ENCODE results near the gene LRRC8D. TPM values are rescaled to one million over a fixed set of nuclear protein-coding genes. Genes with fewer than 3 reads are reported as not detected.
A peak's percentile ranks its signal among the peaks of the same experiment; 100 is the strongest.

LRRC8D gene
- total RNA-seq, 2 donors from 2014 or later, result 8.5 to 49.6 TPM

- peak; percentile 8 for DNase-seq (ENCODE audit: low spot score)
- Histone ChIP-seq H3K27ac (peak overlapping the region; percentile 60 to 62), H3K9me3 (no peaks in the 10 kb centered on the region), H3K36me3 (no peaks in the 10 kb centered on the region), H3K4me1 (replicated peaks) (peaks cover 4% of the 10 kb centered on the region), H3K4me3 (peak overlapping the region; percentile 81 to 83), H3K27me3 (replicated peaks; ENCODE audit: insufficient read depth) (no peaks in the 10 kb centered on the region)
- intact Hi-C loops (cut with DNase I), result no loop called here
- WGBS, result under 1% methylated on average over 38 of the region's 73 CpGs
- TF ChIP-seq POLR2AphosphoS5 (IDR thresholded peaks at IDR 0.05), result no peak
- TF ChIP-seq, protein P1, sequence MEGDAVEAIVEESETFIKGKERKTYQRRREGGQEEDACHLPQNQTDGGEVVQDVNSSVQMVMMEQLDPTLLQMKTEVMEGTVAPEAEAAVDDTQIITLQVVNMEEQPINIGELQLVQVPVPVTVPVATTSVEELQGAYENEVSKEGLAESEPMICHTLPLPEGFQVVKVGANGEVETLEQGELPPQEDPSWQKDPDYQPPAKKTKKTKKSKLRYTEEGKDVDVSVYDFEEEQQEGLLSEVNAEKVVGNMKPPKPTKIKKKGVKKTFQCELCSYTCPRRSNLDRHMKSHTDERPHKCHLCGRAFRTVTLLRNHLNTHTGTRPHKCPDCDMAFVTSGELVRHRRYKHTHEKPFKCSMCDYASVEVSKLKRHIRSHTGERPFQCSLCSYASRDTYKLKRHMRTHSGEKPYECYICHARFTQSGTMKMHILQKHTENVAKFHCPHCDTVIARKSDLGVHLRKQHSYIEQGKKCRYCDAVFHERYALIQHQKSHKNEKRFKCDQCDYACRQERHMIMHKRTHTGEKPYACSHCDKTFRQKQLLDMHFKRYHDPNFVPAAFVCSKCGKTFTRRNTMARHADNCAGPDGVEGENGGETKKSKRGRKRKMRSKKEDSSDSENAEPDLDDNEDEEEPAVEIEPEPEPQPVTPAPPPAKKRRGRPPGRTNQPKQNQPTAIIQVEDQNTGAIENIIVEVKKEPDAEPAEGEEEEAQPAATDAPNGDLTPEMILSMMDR (IDR thresholded peaks at IDR 0.05), result peak in 1 of 4 experiments; percentile 4
These were observed 683 bp downstream of the LRRC8D start for GRCh38 chr1:89821322-89822108.

DNA sequence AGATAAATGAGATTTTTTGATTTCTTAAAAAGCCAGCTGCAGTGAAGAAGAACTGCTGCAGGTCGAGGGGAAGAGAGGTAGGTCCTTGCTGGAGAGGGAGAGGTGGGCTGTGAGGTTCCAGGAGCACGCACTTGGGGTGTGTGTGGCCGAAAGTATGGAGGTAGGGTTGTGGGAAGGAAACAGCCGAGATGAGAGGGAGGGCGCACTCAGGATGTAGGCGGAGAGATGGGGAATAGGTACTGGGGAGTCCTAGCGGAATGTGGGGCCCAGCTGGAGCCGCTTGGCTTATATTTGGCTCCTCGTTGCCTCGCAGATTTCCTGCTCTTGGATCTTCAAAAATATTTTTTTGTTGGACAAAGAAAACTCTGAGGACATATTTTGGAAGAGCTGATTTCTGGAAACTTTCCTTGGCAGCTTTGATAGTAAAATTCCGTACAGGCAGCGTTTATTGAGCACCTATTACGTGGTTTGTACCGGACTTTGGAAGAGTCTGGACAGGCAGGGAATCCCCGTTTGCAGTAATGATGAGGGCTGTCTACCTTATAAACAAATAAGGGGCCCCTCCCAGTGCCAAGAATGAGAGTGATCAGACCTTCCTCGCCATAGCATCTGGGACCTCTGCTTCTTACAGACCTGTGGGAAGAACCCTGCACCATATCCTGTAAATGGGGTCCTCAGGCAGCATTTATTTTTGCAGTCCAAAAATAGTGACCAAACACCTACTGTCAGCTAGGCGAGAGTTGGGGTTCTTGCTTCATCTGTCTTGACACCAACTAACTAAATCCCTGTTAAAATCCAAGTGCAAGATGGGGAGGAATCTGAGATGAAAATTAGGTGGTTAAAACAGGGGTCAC lies 1.5 kb downstream of the LRRC8D start:
- Histone ChIP-seq H3K27ac (no peak overlapping the region), H3K9me3 (no peaks in the 10 kb centered on the region), H3K36me3 (no peaks in the 10 kb centered on the region), H3K4me1 (replicated peaks) (peaks cover 4% of the 10 kb centered on the region), H3K27me3 (replicated peaks; ENCODE audit: insufficient read depth) (no peaks in the 10 kb centered on the region), H3K4me3 (peak overlapping the region; percentile 81 to 83)
- no peak for DNase-seq (ENCODE audit: low spot score)
- TF ChIP-seq POLR2A (IDR thresholded peaks at IDR 0.05) (no peak), POLR2AphosphoS5 (IDR thresholded peaks at IDR 0.05) (no peak)
- TF ChIP-seq, protein P1 (IDR thresholded peaks at IDR 0.05), result no peak
- intact Hi-C loops (cut with DNase I), result no loop called here
- WGBS, result 67% methylated on average over 17 of the region's 17 CpGs

DNA sequence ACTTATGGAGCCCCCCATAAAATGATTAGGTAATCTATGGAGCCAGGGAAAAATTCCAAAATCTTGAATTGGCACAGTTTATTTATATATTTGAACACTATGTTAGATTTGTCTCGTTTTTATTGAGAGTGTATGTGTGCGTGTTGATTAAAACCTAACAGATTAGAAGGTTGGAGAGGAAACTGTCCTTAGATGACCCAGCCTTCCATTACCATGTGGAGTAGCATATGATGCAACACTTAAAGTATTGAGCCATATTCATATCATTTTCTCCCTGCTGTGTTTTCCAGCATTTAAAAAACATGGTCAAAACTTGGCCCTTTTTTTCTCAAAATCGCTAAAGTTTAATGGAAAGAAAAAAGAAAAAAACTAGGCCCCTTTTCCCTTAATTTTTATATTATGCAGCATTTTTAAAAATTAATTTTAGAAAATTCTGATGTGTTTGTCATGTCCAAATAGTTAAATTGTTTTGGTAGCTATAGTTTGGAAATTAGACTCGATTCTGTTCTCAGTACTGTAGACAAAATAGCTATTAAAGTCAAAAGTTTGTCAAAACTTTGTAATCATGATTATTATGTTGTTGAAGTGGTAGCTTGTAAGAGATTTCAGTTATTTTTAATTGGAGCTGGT lies 2.3 kb downstream of the LRRC8D start:
- H3K4me3 ChIP-seq, result no peak overlapping the region
- H3K9me3 ChIP-seq, result no peaks in the 10 kb centered on the region
- TF ChIP-seq POLR2AphosphoS5 (IDR thresholded peaks at IDR 0.05) (no peak), POLR2A (IDR thresholded peaks at IDR 0.05) (no peak)
- TF ChIP-seq, protein P1 (IDR thresholded peaks at IDR 0.05), result no peak
- no peaks in the 10 kb centered on the region for H3K27me3 ChIP-seq (replicated peaks; ENCODE audit: insufficient read depth)
- intact Hi-C loops (cut with DNase I), result no loop called here
- H3K27ac ChIP-seq, result no peak overlapping the region
- DNase-seq (ENCODE audit: low spot score), result no peak
- no peaks in the 10 kb centered on the region for H3K36me3 ChIP-seq
- WGBS, result 70% methylated on average over 4 of the region's 4 CpGs
- peaks cover 4% of the 10 kb centered on the region for H3K4me1 ChIP-seq (replicated peaks)

DNA sequence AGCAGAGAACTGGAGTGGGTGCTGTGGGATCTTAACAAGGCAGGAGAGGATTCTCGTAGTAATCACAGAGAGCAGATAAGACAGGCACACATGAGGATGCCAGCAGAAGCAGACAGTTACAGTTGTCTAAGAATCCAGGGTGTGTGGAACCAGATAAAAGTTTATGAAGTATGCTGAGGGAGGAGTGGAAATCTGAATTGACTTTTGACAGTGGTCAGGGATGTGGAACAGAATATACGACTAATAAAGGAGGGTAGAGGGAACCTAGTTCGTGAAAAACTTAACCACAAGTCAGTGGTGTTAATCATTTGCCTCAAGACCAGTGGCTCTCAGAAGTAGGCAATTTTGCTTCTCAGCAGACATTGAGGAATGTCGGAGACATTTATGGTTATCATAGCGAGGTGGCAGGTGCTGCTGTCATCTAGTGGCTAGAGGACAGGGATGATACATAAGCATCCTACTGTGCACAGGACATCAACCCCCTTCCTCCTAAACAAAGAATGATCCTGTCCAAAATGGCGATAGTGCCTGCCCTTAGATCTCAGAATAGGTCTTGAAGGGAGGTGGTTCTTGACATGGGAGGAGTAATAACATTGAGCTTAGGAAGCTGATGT lies 3.0 kb downstream of the LRRC8D start:
- TF ChIP-seq POLR2AphosphoS5 (IDR thresholded peaks at IDR 0.05), result no peak
- TF ChIP-seq, protein P1 (IDR thresholded peaks at IDR 0.05), result no peak
- no peak for TF ChIP-seq POLR2A (IDR thresholded peaks at IDR 0.05)
- DNase-seq (ENCODE audit: low spot score), result no peak
- no peak overlapping the region for H3K27ac ChIP-seq
- no peak overlapping the region for H3K4me3 ChIP-seq
- H3K36me3 ChIP-seq, result no peaks in the 10 kb centered on the region
- 77% methylated on average over 6 of the region's 6 CpGs for WGBS
- intact Hi-C loops (cut with DNase I), result no loop called here
- H3K27me3 ChIP-seq (replicated peaks; ENCODE audit: insufficient read depth), result no peaks in the 10 kb centered on the region
- H3K9me3 ChIP-seq, result no peaks in the 10 kb centered on the region
- H3K4me1 ChIP-seq (replicated peaks), result peaks cover 4% of the 10 kb centered on the region
